GM19328 (cell line): ENCODE measurements around the gene STX7.
A peak's percentile ranks its signal among the peaks of the same experiment; 100 is the strongest.

Experiments used
- ATAC-seq: cut with Tn5 transposase; IDR thresholded peaks from one replicate; pipeline ENCODE4 v1.9.1; 2021; ENCODE audit warnings: mild to moderate bottlenecking, moderate library complexity; ENCODE audit not compliant: unreplicated experiment

The STX7 gene

DNA sequence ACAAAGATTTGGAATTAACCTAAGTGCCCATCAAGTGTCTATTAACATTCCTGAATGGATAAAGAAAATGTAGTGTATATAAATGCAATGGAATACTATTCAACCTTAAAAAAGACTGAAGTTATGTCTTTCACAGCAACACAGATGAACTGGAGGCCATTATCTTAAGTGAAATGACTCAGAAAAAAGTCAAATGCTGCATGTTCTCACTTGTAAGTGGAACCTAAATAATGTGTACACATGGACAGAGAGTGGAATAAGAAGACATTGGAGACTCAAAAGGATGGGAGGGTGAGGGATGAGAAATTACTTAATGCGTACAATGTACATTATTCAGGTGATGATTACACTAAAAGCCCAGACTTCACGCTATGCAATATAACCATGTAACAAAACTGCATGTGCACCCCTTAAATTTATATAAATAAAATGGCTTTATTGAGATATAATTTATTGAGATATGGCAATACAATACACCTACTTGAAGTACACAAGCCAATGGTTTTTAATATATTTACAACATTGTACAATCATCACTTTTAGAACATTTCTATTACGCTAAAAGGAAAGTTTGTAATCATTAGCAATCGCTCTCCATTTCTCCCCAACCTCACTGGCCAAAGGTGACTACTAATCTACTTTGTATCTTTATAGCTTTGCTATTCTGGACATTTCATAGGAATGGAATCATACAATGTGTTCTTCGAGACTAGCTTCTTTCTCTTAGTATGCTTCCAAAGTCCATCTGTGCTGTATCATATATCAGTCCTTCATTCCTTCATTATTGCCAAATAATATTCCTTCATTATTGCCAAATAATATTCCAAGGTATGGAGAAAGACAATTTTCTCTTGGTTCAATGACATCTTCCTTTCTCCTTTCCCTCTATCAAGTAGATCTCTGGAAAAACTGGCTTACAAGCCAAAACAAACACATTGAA is 5.8 kb downstream of the STX7 start:
- no peak for ATAC-seq

DNA sequence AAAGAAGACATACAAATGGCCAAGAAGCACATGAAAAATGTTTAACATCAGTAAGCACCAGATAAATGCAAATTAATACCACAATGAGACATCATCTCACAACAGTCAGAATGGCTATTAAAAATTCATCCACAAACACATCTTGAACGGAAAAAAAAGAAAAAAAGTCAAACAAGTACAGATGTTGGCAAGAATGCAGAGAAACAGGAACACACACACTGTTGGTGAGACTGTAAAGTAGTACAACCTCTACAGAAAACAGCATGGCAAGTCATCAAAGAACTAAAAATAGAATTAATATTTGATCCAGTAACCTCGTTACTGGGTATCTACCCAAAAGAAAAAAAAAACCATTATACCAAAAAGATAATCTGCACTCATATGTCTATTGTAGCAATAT is 6.5 kb downstream of the STX7 start:
- ATAC-seq, result no peak

DNA sequence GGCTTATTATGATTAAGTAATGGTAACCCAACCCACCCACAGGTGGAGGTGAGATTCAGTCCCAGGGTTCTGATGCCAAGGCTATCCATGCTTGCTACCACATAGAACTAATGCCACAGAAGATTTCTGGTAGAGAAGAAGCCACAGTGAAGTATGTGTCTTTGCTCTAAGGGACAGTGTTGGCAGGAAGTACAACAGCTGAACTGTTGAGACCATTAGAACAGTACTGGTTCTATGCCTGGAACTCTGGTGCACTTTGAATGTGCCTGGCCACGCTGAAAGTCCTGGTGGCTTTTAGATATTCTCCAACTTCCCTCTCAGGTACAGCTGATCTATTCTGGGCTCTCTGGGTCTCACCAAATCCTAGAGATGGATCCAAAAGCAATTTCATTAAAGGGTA is 7.8 kb downstream of the STX7 start:
- no peak for ATAC-seq

DNA sequence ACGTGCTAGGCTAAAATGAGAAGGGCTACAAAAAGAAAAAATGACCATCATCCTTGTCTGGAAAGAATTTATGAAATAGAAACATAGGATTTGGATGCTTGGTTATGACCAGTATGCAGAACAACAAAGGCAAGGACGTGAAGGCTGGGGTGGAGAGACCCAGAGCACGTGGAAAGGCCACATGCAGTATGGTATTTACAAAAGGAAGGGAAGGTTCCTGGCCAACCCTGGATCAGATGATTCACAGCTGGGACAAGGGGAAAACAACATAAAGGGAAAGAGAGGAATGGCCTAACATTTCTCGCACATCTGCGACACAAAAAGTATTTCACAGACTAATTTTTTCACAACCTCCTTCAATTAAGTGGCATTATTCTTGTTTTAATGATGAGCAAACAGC is 8.2 kb downstream of the STX7 start:
- no peak for ATAC-seq

DNA sequence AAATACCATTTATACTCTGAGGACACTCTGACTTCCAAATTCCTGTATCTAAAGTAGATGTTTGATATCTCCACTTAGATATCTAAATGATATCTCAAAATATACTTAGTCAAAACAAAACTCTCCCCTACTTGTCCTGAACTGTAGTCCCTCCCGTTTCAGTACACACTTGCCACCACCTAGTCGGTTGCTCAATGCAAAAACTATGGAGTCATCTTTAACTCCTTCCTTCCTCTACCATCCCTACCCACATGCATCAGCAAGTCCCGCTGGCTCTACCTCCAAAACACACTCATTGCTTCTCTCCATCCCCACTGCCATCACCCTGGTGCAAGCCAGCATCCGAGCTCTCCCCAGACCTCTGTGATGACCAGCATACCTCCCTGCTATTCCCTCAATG is 13.2 kb downstream of the STX7 start:
- ATAC-seq, result no peak

DNA sequence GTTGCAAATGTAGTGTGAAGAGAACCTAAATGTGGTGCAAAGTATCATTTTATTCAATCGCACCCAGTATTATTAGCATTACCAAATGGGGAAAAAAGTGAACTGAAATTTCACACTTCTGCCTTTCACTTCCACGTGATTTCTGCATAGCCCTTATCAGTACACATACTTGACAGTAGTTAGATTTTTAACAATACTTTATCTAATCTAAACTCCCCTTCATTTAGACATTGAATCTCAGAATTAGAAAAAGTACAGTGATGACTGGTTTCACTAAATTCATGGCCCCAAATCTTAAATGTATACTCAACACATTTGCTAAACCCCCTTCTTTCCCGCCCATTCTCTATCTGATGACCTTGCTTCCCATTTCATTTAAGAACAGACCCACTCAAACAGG is 14.3 kb downstream of the STX7 start:
- ATAC-seq, result peak; percentile 48

DNA sequence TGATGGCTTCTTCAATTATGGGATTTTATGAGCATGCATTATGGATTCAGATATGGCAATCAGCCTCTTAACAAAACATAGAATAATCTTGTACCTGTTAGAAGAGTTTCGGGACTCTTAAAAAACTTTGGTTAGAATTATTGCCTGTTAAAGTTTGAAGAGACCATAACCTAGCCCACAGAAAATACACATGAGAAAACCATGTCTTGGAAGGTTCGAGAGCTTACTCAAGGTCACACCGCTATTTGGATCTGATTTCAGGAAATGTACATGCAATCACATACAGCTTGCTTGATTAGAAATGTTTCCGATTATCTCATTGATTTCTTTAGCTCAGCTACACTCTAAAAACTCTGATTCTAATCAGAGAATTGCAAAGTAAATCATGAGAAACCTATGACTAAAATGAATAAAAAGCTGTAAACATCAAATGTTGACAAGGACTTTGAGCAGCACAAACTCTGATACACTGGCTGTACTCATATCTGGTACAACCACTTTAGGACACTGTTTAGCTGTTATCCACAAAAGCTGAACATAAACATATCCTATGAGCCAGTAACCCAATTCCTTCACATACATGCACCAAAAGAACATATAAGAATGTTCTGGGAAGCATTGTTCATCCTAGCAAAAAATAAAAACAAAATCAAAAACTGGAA is 16.3 kb downstream of the STX7 start:
- ATAC-seq, result no peak

DNA sequence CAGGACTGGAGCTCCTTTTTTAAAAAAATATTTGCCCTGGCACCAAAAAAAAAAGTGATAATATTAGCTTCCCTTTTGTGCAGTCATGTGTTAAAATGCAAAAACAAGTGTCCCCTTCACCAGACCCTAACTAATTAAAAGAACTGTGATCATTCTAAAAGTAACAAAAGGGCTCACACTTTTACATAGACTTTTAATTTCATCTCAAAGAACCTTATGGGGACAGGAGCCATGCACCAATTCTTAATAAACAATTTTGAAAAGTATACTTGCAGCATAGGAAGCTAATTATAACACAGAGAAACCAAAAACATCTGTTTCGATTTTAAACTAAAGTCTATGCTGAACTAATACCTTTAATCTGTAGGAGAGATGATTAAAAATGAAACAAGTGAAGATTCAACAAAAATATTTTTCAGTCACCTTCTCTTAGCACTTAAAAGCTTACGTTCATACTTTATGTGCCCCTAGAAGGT is 17.3 kb downstream of the STX7 start:
- peak; percentile 39 for ATAC-seq

DNA sequence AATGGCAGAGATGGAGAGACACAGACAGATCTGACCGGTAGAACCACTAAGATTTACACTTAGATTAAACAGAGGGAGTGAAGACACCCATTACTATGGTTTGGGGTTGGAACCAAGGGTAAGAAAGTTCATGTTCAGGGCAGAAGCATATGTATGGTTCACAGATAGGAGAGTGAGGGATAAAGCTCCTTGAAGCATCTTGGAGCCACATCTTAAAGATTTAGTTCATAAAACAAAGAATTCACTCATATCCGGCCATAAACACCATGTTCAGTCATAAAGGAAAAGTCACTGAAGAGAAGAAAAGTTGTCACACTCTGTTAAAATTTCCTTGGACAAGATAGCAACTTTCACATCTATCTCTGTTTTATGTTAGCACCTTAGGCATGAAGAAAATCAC is 18.0 kb downstream of the STX7 start:
- no peak for ATAC-seq

DNA sequence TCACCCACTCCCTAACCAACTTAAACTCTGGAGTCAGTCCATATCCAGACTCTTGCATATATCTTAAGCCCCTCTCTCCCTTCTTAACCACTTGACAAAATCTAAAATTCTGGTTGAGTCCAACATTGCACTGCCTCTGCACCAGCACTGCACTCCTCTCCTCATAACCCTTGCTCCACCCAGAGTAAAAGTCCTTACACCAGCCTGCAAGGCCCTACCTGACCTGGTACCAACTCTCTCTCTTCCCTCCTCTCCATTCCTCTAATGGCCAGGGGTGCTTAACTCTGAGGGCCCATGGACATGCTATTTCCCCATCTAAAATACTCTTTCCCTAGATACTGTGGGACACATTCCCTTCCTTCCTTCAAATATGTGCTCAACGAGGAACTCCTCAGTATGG is 21.0 kb downstream of the STX7 start:
- ATAC-seq, result no peak

DNA sequence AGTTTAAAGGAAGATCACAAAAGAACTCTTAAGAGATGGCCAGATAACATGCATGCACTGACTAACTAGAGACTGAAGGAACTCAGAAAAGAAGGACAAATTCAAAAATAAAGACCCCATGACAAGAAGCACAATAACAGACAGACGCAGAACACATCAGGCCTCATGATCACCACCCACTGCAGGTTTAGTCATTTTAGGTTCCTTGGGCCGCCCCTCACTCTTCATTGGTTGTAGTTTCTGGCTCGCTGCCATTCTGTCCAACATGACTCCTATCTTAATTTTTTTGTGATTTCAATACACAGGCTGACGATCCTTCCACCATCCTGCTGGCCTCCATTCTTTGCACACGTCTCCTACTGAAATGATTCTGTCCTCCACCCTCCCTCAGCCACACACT is 21.6 kb downstream of the STX7 start:
- ATAC-seq, result no peak

DNA sequence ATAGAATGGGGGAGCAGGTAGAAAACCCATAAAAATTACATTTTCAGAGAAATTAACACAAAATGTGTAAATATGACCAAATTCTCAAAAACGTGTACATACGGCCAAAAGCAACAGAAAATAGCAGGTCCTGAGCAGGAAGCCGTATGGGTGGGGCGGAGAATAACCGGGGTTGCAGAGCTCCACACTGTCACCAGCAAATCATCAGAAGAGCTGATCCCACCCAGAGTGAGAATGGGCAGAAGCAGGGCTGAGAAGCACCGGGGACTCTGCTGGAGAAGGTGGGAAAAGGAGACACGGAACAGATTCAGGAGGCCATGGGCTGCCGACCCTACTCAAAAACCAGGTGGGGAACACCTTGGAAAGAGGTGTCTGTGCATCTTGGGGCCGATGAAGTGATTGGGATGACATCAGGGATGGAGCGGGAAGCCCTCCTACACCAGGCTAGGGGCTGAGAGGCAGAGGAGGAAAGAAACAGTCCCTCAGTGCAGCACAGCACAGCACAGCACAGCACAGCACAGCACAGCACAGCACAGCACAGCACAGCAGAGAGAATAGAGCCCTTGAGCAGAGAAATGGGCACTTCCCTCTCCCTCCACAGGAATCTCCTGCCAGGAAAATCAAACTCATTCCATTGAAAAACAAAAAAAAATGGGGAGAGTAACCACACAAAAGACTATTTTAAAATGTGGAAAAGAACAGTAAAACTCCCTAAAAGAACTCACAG is 22.3 kb downstream of the STX7 start:
- peak; percentile 63 for ATAC-seq

DNA sequence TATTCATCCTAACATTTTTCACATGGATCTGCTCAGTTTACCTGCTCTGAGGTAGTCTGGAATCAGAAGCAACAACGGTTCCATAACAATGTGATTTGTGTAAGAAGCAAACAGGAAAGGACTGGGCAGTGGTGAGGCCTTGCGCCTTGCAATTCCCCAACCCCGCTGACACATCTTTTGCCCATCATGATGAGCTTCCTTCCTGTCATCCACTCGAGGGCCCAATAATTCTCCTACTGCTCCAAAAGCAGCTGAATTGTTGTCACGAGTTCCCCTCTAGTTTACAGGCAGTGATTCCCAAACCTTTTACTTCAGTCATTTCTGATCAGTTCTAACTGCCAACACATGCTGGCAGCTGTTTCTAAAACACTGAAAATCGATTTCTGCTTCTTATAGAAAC is 22.9 kb downstream of the STX7 start:
- ATAC-seq, result peak; percentile 39

DNA sequence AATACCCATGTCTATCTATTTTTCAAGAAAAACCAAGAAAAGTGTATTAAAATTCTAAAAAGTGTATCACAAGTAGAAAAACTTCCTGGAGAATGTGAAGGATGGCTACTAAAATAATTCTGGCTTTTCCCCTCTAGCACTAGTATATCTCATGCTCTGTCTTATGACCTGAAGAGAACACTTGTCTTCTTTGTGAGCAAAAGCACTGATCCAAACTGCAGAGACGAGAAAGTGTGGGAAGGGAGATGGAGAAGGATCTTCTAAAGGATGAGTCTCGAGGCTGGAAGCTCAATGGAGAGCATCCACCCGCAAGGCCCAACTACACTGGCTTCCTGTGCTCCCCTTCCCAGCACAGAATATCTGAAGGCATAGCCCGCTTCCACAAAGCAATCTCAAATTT is 23.5 kb downstream of the STX7 start:
- ATAC-seq, result no peak

DNA sequence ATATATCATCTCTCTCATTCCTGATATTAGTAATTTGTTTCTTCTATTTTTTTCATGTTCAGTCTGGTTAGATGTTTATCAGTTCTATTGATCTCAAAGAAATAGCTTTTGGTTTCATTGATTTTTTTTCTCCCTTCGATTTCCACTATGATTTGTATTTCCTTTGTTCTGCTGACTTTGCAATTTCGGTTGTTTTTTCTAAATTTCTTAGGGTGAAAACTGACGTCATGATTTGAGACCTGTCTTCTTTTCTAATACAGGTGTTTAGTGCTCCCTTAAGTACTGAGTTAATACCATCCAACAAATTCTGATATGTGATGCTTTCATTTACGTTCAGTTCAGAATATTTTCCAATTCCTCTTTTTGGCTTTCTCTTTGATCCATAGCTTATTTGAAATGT is 25.2 kb downstream of the STX7 start:
- no peak for ATAC-seq

DNA sequence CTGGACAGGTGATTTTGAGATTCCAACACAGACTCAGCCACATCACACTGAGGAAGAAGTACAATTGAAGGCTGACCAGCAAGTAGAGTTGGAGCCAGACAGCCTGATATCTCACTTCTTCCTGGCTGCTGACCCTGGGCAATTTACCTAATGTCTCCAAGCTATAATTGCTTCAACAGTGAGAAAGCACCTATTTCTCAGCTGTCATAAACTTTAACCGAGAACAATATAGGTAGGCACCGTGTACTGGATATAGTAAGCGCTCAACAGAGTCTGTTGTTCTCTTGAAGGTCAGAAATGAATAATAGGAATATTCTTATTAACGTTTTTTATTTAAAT is 28.3 kb downstream of the STX7 start:
- peak; percentile 15 for ATAC-seq

DNA sequence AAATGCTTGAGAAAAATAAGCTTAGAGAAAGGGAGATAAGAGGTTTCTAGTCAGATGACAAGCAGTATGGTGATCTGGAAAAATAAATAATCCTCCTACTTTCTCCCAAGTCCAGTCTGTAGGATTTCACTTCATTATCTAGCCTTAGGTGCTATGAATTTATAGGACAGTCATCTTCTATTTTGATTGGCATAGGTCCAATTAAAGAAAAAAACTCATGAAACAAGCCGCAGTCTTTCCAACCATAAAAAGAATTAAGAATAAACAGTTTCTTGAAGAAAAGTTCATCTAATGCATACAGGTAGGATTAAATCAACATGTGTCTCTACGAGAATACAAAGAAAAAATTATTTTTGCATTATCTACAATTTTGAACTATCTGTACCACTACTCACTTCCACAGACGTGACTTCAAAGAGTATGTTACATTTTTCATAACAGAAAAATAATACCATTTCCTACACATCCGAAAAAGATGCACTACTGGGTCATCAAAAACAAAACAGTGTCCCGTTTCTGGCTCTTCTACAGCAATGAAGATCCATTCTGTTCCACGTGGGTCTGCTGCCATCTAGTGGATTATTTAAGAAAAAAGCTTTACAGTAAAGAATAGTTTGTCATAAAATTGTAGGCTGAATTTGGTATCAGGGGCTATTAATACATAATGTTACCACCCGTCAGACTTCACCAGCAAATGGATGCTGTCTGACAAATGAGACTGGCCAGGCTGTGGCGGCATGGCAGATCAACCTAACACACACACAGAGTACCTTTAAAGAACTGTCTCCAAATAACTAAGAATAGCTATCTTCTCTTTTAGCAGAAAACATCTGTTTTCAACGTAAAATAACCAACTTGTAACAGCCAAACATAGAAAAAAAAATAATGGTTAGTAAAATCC is 28.9 kb downstream of the STX7 start:
- ATAC-seq, result peak; percentile 52

DNA sequence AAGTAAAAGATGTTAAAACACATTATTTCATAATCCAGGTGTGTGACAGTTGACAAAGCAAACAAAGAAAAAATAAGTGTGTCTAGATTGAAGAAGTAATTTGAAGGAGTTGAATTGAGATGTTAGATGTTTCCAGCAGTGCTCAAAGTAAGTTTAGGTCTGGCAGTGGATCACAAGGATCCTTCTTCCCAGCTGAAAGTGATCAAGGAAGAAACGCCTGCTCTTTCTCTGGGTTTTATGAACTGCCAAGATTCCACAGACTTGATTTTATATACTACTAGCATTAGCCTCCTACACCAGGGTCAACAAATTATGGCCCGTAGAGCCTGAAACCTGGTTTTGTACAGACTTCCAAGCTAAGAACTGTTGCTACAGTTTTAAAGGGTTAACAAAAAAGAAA is 30.3 kb downstream of the STX7 start:
- ATAC-seq, result no peak

DNA sequence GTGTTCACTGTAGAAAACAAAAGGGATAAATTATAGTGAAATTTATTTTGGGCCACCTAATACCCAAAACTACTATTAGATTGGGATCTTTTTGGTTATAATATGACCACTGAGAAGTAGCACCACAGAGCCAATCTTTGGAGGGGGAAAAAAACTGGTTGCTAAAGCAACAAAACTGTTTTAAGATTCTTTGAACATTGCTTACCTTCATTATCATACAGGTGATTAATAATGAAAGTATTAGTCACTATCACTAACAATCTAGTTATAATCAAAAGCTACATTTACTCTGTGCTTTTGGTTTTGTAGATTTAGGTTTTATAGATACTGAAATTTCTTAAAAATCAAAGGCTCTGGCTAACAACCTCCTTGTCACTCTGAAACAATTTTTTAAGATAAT is 31.7 kb downstream of the STX7 start:
- ATAC-seq, result no peak

DNA sequence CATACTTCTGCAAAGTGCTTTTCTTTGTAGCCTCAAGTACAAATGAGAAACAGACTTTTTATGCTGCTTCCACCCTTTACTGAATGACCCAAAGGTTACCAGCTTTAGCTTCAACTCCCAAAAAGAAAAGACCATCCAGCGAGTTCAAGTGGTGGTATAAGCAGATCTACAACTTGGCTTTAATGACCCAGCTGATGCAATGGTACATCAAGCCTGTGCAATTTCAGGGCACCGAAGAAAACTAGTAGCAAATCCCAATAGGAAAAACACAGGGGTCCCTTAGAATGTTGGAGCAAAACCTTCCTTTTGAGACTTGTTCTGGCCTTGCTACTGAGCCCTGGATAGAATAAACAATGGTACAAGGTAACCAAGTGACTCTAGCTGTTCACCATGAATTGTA is 33.8 kb downstream of the STX7 start:
- no peak for ATAC-seq

DNA sequence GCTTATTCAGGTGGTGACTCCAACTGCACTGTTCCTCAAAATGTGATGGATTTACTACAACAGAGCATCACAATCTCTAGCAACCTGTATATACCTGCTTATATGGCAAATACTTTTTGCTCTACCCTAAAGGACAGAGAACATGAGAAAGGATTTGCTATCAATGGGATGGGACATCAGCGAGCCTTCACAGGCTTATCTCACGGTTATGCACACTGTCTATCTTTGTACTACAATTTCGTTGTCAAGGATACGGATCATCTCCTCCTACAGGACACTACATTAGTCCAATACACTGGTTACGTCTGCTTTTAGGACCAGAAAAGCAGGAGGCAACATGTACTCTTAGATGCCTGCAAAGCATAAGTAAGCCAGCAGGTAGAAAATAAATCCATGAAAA is 34.2 kb downstream of the STX7 start:
- no peak for ATAC-seq
